Mesendoderm (in vitro differentiated cells): ENCODE measurements around the gene ENDOU.

Experiments
- DNase-seq: peaks from one replicate; pipeline ENCODE4 v3.0.0; 2013
- H2AK5ac ChIP-seq: 2 replicates; pipeline ENCODE4 v1.6.1; 2013; ENCODE audit warnings: low read length, inconsistent platforms
- H2BK120ac ChIP-seq: 2 replicates; pipeline ENCODE4 v1.6.1; 2013; ENCODE audit warnings: low read depth, mild to moderate bottlenecking, low read length, moderate library complexity, mixed read lengths
- H2BK15ac ChIP-seq: replicated peaks from 2 replicates; pipeline ENCODE4 v1.6.1; 2013; ENCODE audit warnings: low read depth, mild to moderate bottlenecking, moderate library complexity
- H2BK5ac ChIP-seq: 2 replicates; pipeline ENCODE4 v1.6.1; 2013; ENCODE audit warnings: low read length, inconsistent platforms
- H3K18ac ChIP-seq: 2 replicates; pipeline ENCODE4 v1.6.1; 2013; ENCODE audit warnings: mild to moderate bottlenecking, low read length, mixed read lengths
- H3K23ac ChIP-seq: one replicate; pipeline ENCODE4 v1.6.1; 2013; ENCODE audit warnings: low read length
- H3K27ac ChIP-seq: 2 replicates; pipeline ENCODE4 v1.5.1; 2013; ENCODE audit warnings: low read depth, mild to moderate bottlenecking, inconsistent platforms, low read length, moderate library complexity
- H3K27me3 ChIP-seq: 2 replicates; pipeline ENCODE4 v1.6.1; 2013; ENCODE audit warnings: low read length, control low read depth, mild to moderate bottlenecking, inconsistent platforms; ENCODE audit not compliant: insufficient read depth, poor library complexity
- H3K36me3 ChIP-seq: 2 replicates; pipeline ENCODE4 v1.6.1; 2013; ENCODE audit warnings: low read length, inconsistent platforms; ENCODE audit not compliant: control insufficient read depth, insufficient read depth
- H3K4ac ChIP-seq: one replicate; pipeline ENCODE4 v1.6.1; 2013; ENCODE audit warnings: low read depth, mild to moderate bottlenecking, low read length, moderate library complexity
- H3K4me1 ChIP-seq: 2 replicates; pipeline ENCODE4 v1.6.1; 2013; ENCODE audit warnings: low read depth, low read length, inconsistent platforms; ENCODE audit not compliant: control insufficient read depth
- H3K4me2 ChIP-seq: 2 replicates; pipeline ENCODE4 v1.6.1; 2013; ENCODE audit warnings: low read length
- H3K4me3 ChIP-seq: 2 replicates; pipeline ENCODE4 v1.5.1; 2013; ENCODE audit warnings: mild to moderate bottlenecking, low read length
- H3K56ac ChIP-seq: one replicate; pipeline ENCODE4 v1.6.1; 2013; ENCODE audit warnings: low read length
- H3K79me1 ChIP-seq: 2 replicates; pipeline ENCODE4 v1.6.1; 2013; ENCODE audit warnings: low read length, inconsistent platforms
- H3K79me2 ChIP-seq: 2 replicates; pipeline ENCODE4 v1.6.1; 2013; ENCODE audit warnings: mild to moderate bottlenecking, low read length; ENCODE audit not compliant: control insufficient read depth, insufficient read depth
- H3K9ac ChIP-seq: 2 replicates; pipeline ENCODE4 v1.6.1; 2013; ENCODE audit warnings: low read length, inconsistent platforms
- H4K5ac ChIP-seq: one replicate; pipeline ENCODE4 v1.6.1; 2013; ENCODE audit warnings: low read length
- H4K8ac ChIP-seq: one replicate; pipeline ENCODE4 v1.6.1; 2013; ENCODE audit warnings: low read depth, mild to moderate bottlenecking, control low read depth, low read length, moderate library complexity
- WGBS: extraction: QIAGEN DNeasy Blood & Tissue Kit; methylation state at CpG from one replicate; pipeline ENCODE4 v1.1.7; 2013; ENCODE audit warnings: low lambda C conversion rate, missing lambda C conversion rate; ENCODE audit not compliant: insufficient coverage; ENCODE audit errors: extremely low coverage; 5-methylcytosine and 5-hydroxymethylcytosine counted together

The ENDOU gene

DNA sequence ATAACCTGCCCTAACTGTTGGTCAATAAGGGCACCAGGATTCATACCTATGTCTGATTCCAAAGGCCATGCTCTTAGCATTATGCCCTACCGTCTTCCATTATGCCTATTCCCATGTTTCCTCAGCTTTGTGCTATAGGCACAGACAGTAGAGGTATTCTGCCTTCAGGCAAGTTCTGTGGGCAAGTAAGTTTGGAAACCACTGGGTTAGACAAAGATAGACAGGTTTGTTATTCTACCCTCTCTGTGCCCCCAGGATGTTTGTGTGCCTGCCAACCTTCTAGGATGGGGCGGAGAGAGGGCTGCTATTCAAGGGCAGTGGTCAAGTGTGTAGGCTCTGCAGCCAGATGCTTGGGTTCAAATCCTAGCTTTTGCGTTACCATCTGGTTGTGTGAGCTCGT, 28.8 kb upstream of the ENDOU start:
- no peak overlapping the region for H2BK15ac ChIP-seq
- H3K79me2 ChIP-seq, result peaks cover 8% of the 10 kb centered on the region
- H2BK120ac ChIP-seq, result peak overlapping the region; percentile 5
- H3K27ac ChIP-seq, result peak overlapping the region; percentile 66
- H3K4me1 ChIP-seq, result peaks cover 46% of the 10 kb centered on the region
- no peak overlapping the region for H3K4me2 ChIP-seq
- H4K5ac ChIP-seq, result no peak overlapping the region
- peaks cover 14% of the 10 kb centered on the region for H3K79me1 ChIP-seq
- no peak for DNase-seq
- no peak overlapping the region for H4K8ac ChIP-seq
- no peak overlapping the region for H3K4me3 ChIP-seq
- H3K9ac ChIP-seq, result peak overlapping the region; percentile 11
- no CpG with 5 or more reads among the region's 4 CpGs for WGBS
- H3K23ac ChIP-seq, result no peak overlapping the region
- H2AK5ac ChIP-seq, result peak overlapping the region; percentile 98
- no peaks in the 10 kb centered on the region for H3K27me3 ChIP-seq
- H3K18ac ChIP-seq, result no peak overlapping the region
- H3K56ac ChIP-seq, result peak overlapping the region; percentile 84
- peak overlapping the region; percentile 98 for H2BK5ac ChIP-seq
- H3K36me3 ChIP-seq, result no peaks in the 10 kb centered on the region
- H3K4ac ChIP-seq, result no peak overlapping the region

DNA sequence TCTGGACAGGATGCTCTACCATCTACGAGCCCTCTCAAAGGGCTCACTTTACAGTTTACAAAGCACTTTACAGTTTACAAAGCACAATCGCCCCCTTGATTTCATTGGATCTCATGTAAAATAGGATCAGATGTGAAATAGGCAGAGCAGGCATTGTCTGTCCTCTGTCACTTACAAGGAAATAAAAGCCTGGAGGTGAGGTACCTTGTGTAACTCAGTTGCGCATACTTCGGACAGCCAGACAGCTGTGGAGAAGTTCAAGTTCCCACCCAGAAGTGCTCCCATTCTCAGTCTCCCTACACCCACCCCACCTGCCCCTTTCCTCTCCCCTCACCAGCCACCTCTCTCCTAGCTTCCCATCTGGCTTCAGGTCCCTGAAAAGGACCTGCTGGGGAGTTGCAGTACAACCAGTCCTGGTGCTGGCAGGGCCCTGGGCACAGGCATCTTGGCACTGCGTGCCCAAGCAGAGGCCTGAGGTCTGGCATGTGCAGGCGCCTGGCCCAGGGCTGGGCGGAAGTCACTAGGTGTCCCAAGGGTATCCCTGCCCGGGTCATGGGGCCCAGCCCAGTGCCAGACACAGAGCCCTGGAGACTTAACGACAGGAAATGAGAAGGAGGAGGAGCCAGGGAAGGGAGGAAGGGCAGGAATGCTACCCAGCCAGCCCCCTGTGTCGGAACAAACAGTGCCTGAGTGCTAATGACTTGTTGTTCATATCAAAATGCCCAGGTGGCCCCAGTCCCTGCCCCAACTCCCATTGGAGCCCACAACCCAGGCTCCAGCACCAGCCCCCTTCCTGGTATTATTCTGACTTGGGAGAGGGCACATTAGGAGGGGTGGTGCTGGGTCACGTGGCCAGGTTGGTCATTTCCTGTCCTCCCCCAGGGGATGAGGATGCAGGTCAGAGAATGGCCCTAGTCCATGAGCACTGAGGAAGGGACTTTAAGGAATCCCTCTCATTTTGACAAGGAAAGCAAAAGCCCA, 28.0 kb upstream of the ENDOU start:
- H3K36me3 ChIP-seq, result no peaks in the 10 kb centered on the region
- peak overlapping the region; percentile 95 for H2AK5ac ChIP-seq
- H3K4me3 ChIP-seq, result no peak overlapping the region
- peak overlapping the region; percentile 93 for H2BK5ac ChIP-seq
- peaks cover 14% of the 10 kb centered on the region for H3K79me1 ChIP-seq
- H3K18ac ChIP-seq, result peak overlapping the region; percentile 33
- H3K4me2 ChIP-seq, result no peak overlapping the region
- H4K5ac ChIP-seq, result peak overlapping the region; percentile 74
- no CpG with 5 or more reads among the region's 11 CpGs for WGBS
- H3K9ac ChIP-seq, result peak overlapping the region; percentile 49
- peak; percentile 96 for DNase-seq
- peak overlapping the region; percentile 5 for H2BK120ac ChIP-seq
- no peak overlapping the region for H2BK15ac ChIP-seq
- H3K79me2 ChIP-seq, result peaks cover 8% of the 10 kb centered on the region
- H4K8ac ChIP-seq, result no peak overlapping the region
- no peaks in the 10 kb centered on the region for H3K27me3 ChIP-seq
- peaks cover 46% of the 10 kb centered on the region for H3K4me1 ChIP-seq
- peak overlapping the region; percentile 67 for H3K27ac ChIP-seq
- peak overlapping the region; percentile 38 for H3K23ac ChIP-seq
- peak overlapping the region; percentile 84 for H3K56ac ChIP-seq
- H3K4ac ChIP-seq, result peak overlapping the region; percentile 60

DNA sequence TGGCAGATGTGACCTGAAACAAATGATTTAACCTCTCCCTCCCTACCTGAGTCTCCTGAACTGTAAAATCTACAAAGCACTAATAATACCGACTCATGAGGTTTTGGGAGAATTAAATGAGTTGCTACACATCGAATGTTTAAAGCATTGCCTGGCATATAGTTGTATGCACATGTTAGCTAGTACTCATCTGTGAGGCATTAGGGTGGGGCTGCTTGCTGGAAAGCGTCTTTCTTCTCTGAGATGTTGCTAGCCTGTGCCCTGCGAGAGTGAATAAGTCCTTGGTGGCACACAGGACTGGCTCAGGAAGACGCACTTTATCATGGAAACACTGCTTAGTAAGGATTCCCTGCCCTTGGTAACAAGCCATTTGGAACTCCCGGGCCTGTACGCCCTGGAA, 27.3 kb upstream of the ENDOU start:
- no peak overlapping the region for H3K27ac ChIP-seq
- peak overlapping the region; percentile 95 for H2AK5ac ChIP-seq
- no peak overlapping the region for H3K4ac ChIP-seq
- H3K79me2 ChIP-seq, result peaks cover 7% of the 10 kb centered on the region
- no peak overlapping the region for H2BK120ac ChIP-seq
- no CpG with 5 or more reads among the region's 7 CpGs for WGBS
- no peaks in the 10 kb centered on the region for H3K36me3 ChIP-seq
- no peak overlapping the region for H4K8ac ChIP-seq
- no peak overlapping the region for H2BK15ac ChIP-seq
- H2BK5ac ChIP-seq, result peak overlapping the region; percentile 93
- no peaks in the 10 kb centered on the region for H3K27me3 ChIP-seq
- H3K9ac ChIP-seq, result no peak overlapping the region
- peaks cover 41% of the 10 kb centered on the region for H3K4me1 ChIP-seq
- H3K4me2 ChIP-seq, result no peak overlapping the region
- H3K56ac ChIP-seq, result peak overlapping the region; percentile 84
- H3K18ac ChIP-seq, result no peak overlapping the region
- H3K4me3 ChIP-seq, result no peak overlapping the region
- H4K5ac ChIP-seq, result no peak overlapping the region
- H3K79me1 ChIP-seq, result peaks cover 13% of the 10 kb centered on the region
- H3K23ac ChIP-seq, result peak overlapping the region; percentile 38
- no peak for DNase-seq

DNA sequence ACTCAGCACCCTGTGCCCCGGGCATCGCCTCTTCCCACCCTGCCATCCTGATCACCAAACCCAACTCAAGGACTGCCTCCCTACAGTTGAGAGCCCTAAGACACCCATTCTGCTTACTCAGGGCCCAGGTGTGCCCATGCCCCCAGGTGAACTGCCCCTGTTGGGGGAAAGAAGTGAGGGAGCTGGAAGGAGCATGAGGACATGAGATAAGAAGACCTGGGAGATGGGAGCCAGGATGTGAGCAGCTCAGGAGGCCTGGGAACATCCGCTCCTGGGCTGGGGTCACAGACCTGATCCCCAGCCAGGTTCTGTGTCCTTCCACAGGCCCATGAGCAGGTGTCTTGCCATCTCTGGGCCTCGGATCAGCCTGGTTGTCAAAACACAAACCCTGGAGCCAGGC, 26.8 kb upstream of the ENDOU start:
- H3K4me3 ChIP-seq, result no peak overlapping the region
- no CpG with 5 or more reads among the region's 4 CpGs for WGBS
- no peak overlapping the region for H3K4me2 ChIP-seq
- peak overlapping the region; percentile 54 for H2BK5ac ChIP-seq
- H4K8ac ChIP-seq, result no peak overlapping the region
- no peaks in the 10 kb centered on the region for H3K36me3 ChIP-seq
- peaks cover 12% of the 10 kb centered on the region for H3K79me1 ChIP-seq
- no peak overlapping the region for H4K5ac ChIP-seq
- H3K4me1 ChIP-seq, result peaks cover 38% of the 10 kb centered on the region
- no peaks in the 10 kb centered on the region for H3K27me3 ChIP-seq
- no peak overlapping the region for H2BK120ac ChIP-seq
- no peak overlapping the region for H3K4ac ChIP-seq
- no peak overlapping the region for H2BK15ac ChIP-seq
- H3K23ac ChIP-seq, result no peak overlapping the region
- H3K9ac ChIP-seq, result no peak overlapping the region
- H3K56ac ChIP-seq, result peak overlapping the region; percentile 47
- DNase-seq, result no peak
- H3K27ac ChIP-seq, result no peak overlapping the region
- H3K18ac ChIP-seq, result no peak overlapping the region
- peaks cover 3% of the 10 kb centered on the region for H3K79me2 ChIP-seq
- H2AK5ac ChIP-seq, result no peak overlapping the region

DNA sequence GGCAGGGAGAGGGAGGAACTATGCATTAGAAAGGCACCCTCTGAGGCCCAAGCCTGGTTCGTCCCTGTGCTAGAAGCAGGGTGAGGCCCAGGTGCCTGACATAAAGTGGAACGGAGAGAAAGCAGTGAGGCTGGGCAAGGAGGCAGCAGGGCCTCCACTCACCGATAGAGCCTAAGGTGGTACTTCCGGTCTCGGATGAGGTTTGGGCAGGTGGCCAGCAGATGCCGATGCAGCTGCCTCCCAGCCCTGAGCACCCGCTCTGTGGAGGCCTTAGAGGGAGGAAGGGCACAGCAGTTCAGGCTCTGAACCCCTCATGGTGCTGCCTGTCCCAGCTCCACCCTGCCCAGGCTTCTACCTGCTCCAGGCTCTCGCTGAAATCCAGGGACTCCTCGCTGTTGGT, 26.3 kb upstream of the ENDOU start:
- H2BK5ac ChIP-seq, result no peak overlapping the region
- no CpG with 5 or more reads among the region's 9 CpGs for WGBS
- H3K27ac ChIP-seq, result no peak overlapping the region
- H3K4me2 ChIP-seq, result no peak overlapping the region
- no peak overlapping the region for H4K5ac ChIP-seq
- no peak overlapping the region for H3K23ac ChIP-seq
- H3K36me3 ChIP-seq, result no peaks in the 10 kb centered on the region
- DNase-seq, result no peak
- H3K18ac ChIP-seq, result no peak overlapping the region
- peaks cover 37% of the 10 kb centered on the region for H3K4me1 ChIP-seq
- H3K56ac ChIP-seq, result peak overlapping the region; percentile 47
- peaks cover 3% of the 10 kb centered on the region for H3K79me2 ChIP-seq
- H4K8ac ChIP-seq, result no peak overlapping the region
- H3K4me3 ChIP-seq, result no peak overlapping the region
- no peak overlapping the region for H3K4ac ChIP-seq
- peaks cover 12% of the 10 kb centered on the region for H3K79me1 ChIP-seq
- H2BK15ac ChIP-seq, result no peak overlapping the region
- H2AK5ac ChIP-seq, result no peak overlapping the region
- H2BK120ac ChIP-seq, result no peak overlapping the region
- H3K27me3 ChIP-seq, result no peaks in the 10 kb centered on the region
- no peak overlapping the region for H3K9ac ChIP-seq
